Heart left ventricle (tissue), 13 donors: ENCODE measurements around the gene PCK2.

ENCODE experiments used
- CTCF ChIP-seq, 12 donors: fragments of 200-600 bp; sonication (generic) in 4 of 12; IDR thresholded peaks; one replicate each; pipeline versions ENCODE4 v1.5.0 to v1.8.0; 2018 to 2022; ENCODE audit warnings: antibody characterized with exemption in 12 of 12, mild to moderate bottlenecking in 5 of 12
- POLR2A ChIP-seq, 2 donors: fragments of 450-650 bp; IDR thresholded peaks; one replicate each; pipeline ENCODE4 v1.6.1; 2017; ENCODE audit warnings: antibody characterized with exemption in 2 of 2, mild to moderate bottlenecking in 2 of 2, moderate library complexity in 2 of 2
- donor health status: ischemic (EF 13 %, LVEDD 7.1; RV severe dilation, severe dysfunction).
- donor health status: DM: no; HTN: yes; CAD: no.
- donor health status: DM: no; HTN: no; CAD: no.
- donor health status: ischemic (EF 25% LVEDD 6.9; RV normal size, moderate dysfunction).
- donor health status: ischemic (EF 25% LVEDD 5.7; RV mildly dilated, moderate dysfunction).
- donor health status: ischemic (EF 35%, LVEDD 5.7; RV mildly dilated, moderate dysfunction).
- donor health status: nonischemic (EF 11% LVEDD 7.7; RV severe dilation, severe dysfunction).
- donor health status: DM: yes; HTN: yes; CAD: no.
- donor health status: PGD.
- donor health status: ischemic (EF 29% LVEDD 5.4; RV normal size, mild dysfunction).
- donor health status: nonischemic (EF 23%, LVEDD 6.1; RV moderate dilation, normal function).

- TF ChIP-seq CTCF (IDR thresholded peaks at IDR 0.05) (no peak), POLR2A (IDR thresholded peaks at IDR 0.05) (no peak)
These were observed 43.7 kb downstream of the PCK2 start for GRCh38 chr14:24137529-24138395.
